Loucy (cell line): ENCODE results near the gene MYBBP1A.

Experiments
- H2AFZ ChIP-seq: fragments of 200-600 bp; sonication (generic); 2 replicates; pipeline ENCODE4 v1.6.0; 2016; ENCODE audit warnings: antibody characterized with exemption, mild to moderate bottlenecking, low read length, moderate library complexity
- H3F3A ChIP-seq: fragments of 200-600 bp; 2 replicates; pipeline ENCODE4 v1.6.0; 2016; ENCODE audit warnings: antibody characterized with exemption, low read depth, mild to moderate bottlenecking
- H3K27me3 ChIP-seq: fragments of 200-600 bp; sonication (generic); 2 replicates; pipeline ENCODE4 v1.6.1; 2014; ENCODE audit warnings: low read length, mild to moderate bottlenecking; ENCODE audit not compliant: insufficient read depth, poor library complexity, severe bottlenecking
- H3K36me3 ChIP-seq: fragments of 200-600 bp; sonication (generic); 2 replicates; pipeline ENCODE4 v1.6.1; 2016; ENCODE audit warnings: low read length; ENCODE audit not compliant: insufficient read depth
- H3K4me1 ChIP-seq: fragments of 200-600 bp; sonication (generic); 2 replicates; pipeline ENCODE4 v1.5.1; 2014; ENCODE audit warnings: low read length, mild to moderate bottlenecking; ENCODE audit not compliant: insufficient read depth, poor library complexity, severe bottlenecking
- H3K4me2 ChIP-seq: fragments of 200-600 bp; sonication (generic); 2 replicates; pipeline ENCODE4 v1.6.0; 2014; ENCODE audit warnings: antibody characterized with exemption, low read length, low read depth, mild to moderate bottlenecking; ENCODE audit not compliant: poor library complexity, severe bottlenecking
- H3K4me3 ChIP-seq: fragments of 200-600 bp; sonication (generic); 2 replicates; pipeline ENCODE4 v1.5.1; 2014; ENCODE audit warnings: low read length, mild to moderate bottlenecking, mixed read lengths; ENCODE audit not compliant: poor library complexity, severe bottlenecking
- H3K79me2 ChIP-seq: fragments of 200-600 bp; sonication (generic); 2 replicates; pipeline ENCODE4 v1.6.1; 2014; ENCODE audit warnings: low read length; ENCODE audit not compliant: insufficient read depth
- H3K9ac ChIP-seq: fragments of 200-600 bp; sonication (generic); 2 replicates; pipeline ENCODE4 v1.6.0; 2014; ENCODE audit warnings: mild to moderate bottlenecking, low read depth, low read length, moderate library complexity; ENCODE audit not compliant: poor library complexity, severe bottlenecking
- H3K9me2 ChIP-seq: fragments of 200-600 bp; sonication (generic); replicated peaks from 2 replicates; pipeline ENCODE4 v1.6.1; 2016; ENCODE audit warnings: low read depth, low read length, mixed read lengths
- H3K9me3 ChIP-seq: fragments of 200-600 bp; sonication (generic); 2 replicates; pipeline ENCODE4 v1.6.1; 2014; ENCODE audit warnings: mild to moderate bottlenecking, antibody characterized with exemption, low read length, low read depth; ENCODE audit not compliant: insufficient read depth
- H4K20me1 ChIP-seq: fragments of 200-600 bp; sonication (generic); 2 replicates; pipeline ENCODE4 v1.6.0; 2014; ENCODE audit warnings: antibody characterized with exemption, low read length, mild to moderate bottlenecking; ENCODE audit not compliant: insufficient read depth, poor library complexity, severe bottlenecking
- EZH2phosphoT487 ChIP-seq: fragments of 200-600 bp; IDR thresholded peaks from 2 replicates; pipeline ENCODE4 v1.6.1; 2018; ENCODE audit warnings: antibody characterized with exemption, mild to moderate bottlenecking, moderate library complexity, borderline replicate concordance
- TF ChIP-seq, protein P1 (sequence below): fragments of 200-600 bp; sonication (generic); conservative IDR thresholded peaks from 2 replicates; pipeline ENCODE4 v1.5.1; 2014; ENCODE audit warnings: mild to moderate bottlenecking, antibody characterized with exemption, low read length

Gene MYBBP1A

DNA sequence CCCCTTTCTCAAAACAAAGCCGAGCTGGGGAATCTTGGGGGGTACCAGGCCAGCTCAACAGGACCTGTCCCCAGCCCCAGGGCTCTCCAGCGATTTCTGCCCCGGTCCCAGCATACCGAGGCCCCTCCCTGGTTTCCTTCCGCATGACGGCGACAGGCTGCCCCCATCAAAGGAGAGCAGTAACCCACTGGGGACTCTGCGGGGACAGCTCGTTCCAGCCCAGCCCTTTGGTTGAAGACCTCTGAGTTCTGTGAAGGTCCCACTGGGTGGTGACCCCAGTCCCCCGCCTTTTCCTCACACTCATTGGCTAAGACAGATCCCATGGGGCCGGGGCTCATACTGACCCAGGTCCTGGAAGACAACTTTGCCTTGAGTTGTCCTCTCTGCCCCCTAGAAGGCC is 33.2 kb upstream of the MYBBP1A start:
- no peaks in the 10 kb centered on the region for H3K9me3 ChIP-seq
- no peak overlapping the region for H3K4me2 ChIP-seq
- no peaks in the 10 kb centered on the region for H3K79me2 ChIP-seq
- H2AFZ ChIP-seq: no peak overlapping the region
- H3K4me3 ChIP-seq: no peak overlapping the region
- no peaks in the 10 kb centered on the region for H3F3A ChIP-seq
- H3K27me3 ChIP-seq: no peaks in the 10 kb centered on the region
- no peak overlapping the region for H3K9ac ChIP-seq
- no peaks in the 10 kb centered on the region for H3K36me3 ChIP-seq
- H3K9me2 ChIP-seq: no peaks in the 10 kb centered on the region
- TF ChIP-seq EZH2phosphoT487: no peak
- TF ChIP-seq, protein P1, sequence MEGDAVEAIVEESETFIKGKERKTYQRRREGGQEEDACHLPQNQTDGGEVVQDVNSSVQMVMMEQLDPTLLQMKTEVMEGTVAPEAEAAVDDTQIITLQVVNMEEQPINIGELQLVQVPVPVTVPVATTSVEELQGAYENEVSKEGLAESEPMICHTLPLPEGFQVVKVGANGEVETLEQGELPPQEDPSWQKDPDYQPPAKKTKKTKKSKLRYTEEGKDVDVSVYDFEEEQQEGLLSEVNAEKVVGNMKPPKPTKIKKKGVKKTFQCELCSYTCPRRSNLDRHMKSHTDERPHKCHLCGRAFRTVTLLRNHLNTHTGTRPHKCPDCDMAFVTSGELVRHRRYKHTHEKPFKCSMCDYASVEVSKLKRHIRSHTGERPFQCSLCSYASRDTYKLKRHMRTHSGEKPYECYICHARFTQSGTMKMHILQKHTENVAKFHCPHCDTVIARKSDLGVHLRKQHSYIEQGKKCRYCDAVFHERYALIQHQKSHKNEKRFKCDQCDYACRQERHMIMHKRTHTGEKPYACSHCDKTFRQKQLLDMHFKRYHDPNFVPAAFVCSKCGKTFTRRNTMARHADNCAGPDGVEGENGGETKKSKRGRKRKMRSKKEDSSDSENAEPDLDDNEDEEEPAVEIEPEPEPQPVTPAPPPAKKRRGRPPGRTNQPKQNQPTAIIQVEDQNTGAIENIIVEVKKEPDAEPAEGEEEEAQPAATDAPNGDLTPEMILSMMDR: no peak
- no peaks in the 10 kb centered on the region for H3K4me1 ChIP-seq
- H4K20me1 ChIP-seq: no peaks in the 10 kb centered on the region

DNA sequence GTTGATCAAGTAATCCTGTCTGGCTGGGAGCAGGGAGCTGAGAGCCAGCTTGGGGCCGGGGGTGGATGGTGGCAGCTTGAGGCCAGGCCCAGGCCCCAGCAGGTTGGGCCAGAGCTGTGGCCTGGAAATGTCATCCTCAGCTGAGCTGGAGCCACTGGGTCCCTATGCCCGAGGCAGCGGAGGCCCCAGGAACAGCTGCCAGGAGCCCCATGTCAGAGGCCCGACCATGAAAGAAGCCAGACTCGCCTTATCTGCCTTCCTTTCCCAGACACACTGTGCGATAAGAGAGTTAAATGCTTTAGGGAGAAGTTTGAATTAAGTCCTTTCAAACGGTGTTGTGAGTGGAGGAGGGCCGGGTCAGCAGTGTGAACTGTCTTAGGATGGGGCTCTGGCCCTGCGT is 32.6 kb upstream of the MYBBP1A start:
- H4K20me1 ChIP-seq: no peaks in the 10 kb centered on the region
- H3F3A ChIP-seq: no peaks in the 10 kb centered on the region
- H3K79me2 ChIP-seq: no peaks in the 10 kb centered on the region
- no peaks in the 10 kb centered on the region for H3K9me2 ChIP-seq
- H3K36me3 ChIP-seq: no peaks in the 10 kb centered on the region
- no peak for TF ChIP-seq EZH2phosphoT487
- TF ChIP-seq, protein P1: no peak
- no peak overlapping the region for H2AFZ ChIP-seq
- no peak overlapping the region for H3K4me3 ChIP-seq
- no peaks in the 10 kb centered on the region for H3K9me3 ChIP-seq
- H3K9ac ChIP-seq: no peak overlapping the region
- no peaks in the 10 kb centered on the region for H3K4me1 ChIP-seq
- H3K4me2 ChIP-seq: no peak overlapping the region
- H3K27me3 ChIP-seq: no peaks in the 10 kb centered on the region

DNA sequence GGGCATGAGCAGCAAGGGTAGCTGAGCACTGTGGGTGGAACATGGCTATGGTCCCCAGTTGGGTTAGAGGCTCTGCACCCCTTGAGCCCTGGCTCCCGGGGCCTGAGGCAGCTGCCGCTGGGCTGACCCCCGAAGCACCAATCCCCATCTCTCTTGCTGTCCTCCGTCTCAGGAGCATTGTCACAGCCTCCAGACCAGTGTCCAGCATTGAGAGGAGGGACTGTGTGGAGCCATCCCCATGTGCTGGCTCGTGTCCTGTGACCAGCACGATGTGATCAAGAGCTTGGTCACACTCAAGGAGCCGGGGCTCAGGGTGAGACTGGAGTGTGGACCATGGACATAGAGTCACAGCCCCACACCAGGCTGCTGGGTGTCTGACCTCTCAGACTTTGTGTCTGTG is 32.0 kb upstream of the MYBBP1A start:
- no peak overlapping the region for H3K4me3 ChIP-seq
- H3K9ac ChIP-seq: no peak overlapping the region
- no peaks in the 10 kb centered on the region for H4K20me1 ChIP-seq
- H3K4me1 ChIP-seq: no peaks in the 10 kb centered on the region
- no peaks in the 10 kb centered on the region for H3K36me3 ChIP-seq
- no peak overlapping the region for H3K4me2 ChIP-seq
- no peak for TF ChIP-seq EZH2phosphoT487
- TF ChIP-seq, protein P1: no peak
- no peaks in the 10 kb centered on the region for H3K27me3 ChIP-seq
- H3F3A ChIP-seq: no peaks in the 10 kb centered on the region
- no peaks in the 10 kb centered on the region for H3K9me2 ChIP-seq
- H3K79me2 ChIP-seq: no peaks in the 10 kb centered on the region
- H3K9me3 ChIP-seq: no peaks in the 10 kb centered on the region
- no peak overlapping the region for H2AFZ ChIP-seq
